WTC11 (cell line): ENCODE data around the gene RPS6KL1. TPM values are rescaled to one million over a fixed set of nuclear protein-coding genes. Genes with fewer than 3 reads are reported as not detected.

Experiments
- ATAC-seq: fragments of 200-7000 bp; cut with Tn5 transposase; 2 replicates; pipeline ENCODE4 v1.10.0; 2021; ENCODE audit warnings: mild to moderate bottlenecking, moderate library complexity
- CTCF ChIA-PET: fragments of 300-600 bp; sonication (Branson Sonifier 250); formaldehyde crosslinking; loops from one replicate; lab custom pipeline; 2021; ENCODE audit warnings: antibody characterized with exemption; lab: Charles Lee
- POLR2A ChIA-PET: fragments of 350-600 bp; sonication (Branson Sonifier 250); formaldehyde crosslinking; loops from one replicate; lab custom pipeline; 2021; ENCODE audit warnings: antibody characterized with exemption; lab: Charles Lee
- DNase-seq: peaks from one replicate; pipeline ENCODE4 v3.0.0; 2021; ENCODE audit warnings: low spot score
- H3K27ac Mint-ChIP-seq: 2 replicates; pipeline ENCODE4 v1.8.0; 2021; ENCODE audit warnings: mixed read lengths
- H3K27me3 Mint-ChIP-seq: 2 replicates; pipeline ENCODE4 v1.8.0; 2021; ENCODE audit warnings: low read depth, mild to moderate bottlenecking, moderate library complexity, mixed read lengths
- H3K36me3 Mint-ChIP-seq: 2 replicates; pipeline ENCODE4 v1.8.0; 2021; ENCODE audit warnings: mixed read lengths
- H3K4me1 Mint-ChIP-seq: 2 replicates; pipeline ENCODE4 v1.8.0; 2022; ENCODE audit warnings: mixed read lengths
- H3K4me3 Mint-ChIP-seq: 2 replicates; pipeline ENCODE4 v1.8.0; 2021; ENCODE audit warnings: mild to moderate bottlenecking, moderate library complexity, mixed read lengths
- H3K9me3 Mint-ChIP-seq: 2 replicates; pipeline ENCODE4 v1.8.0; 2021; ENCODE audit warnings: mixed read lengths
- CREB1 ChIP-seq: sonication (generic); formaldehyde crosslinking; IDR thresholded peaks from 2 replicates; pipeline ENCODE4 v1.8.0; 2023; ENCODE audit warnings: mild to moderate bottlenecking, missing genetic modification reagents
- ESRRA ChIP-seq: sonication (generic); formaldehyde crosslinking; IDR thresholded peaks from 2 replicates; pipeline ENCODE4 v1.8.1; 2022; ENCODE audit warnings: mild to moderate bottlenecking, missing genetic modification reagents, borderline replicate concordance
- GTF2I ChIP-seq: fragments of 250-450 bp; sonication (Bioruptor Pico); conservative IDR thresholded peaks from 2 replicates; pipeline ENCODE4 v1.4.0; 2021; ENCODE audit warnings: mild to moderate bottlenecking
- KAT7 ChIP-seq: sonication (generic); formaldehyde crosslinking; IDR thresholded peaks from 2 replicates; pipeline ENCODE4 v1.8.1; 2023; ENCODE audit warnings: missing genetic modification reagents, mild to moderate bottlenecking, borderline replicate concordance
- MXD4 ChIP-seq: fragments of 250-450 bp; sonication (Bioruptor Pico); IDR thresholded peaks from 2 replicates; pipeline ENCODE4 v1.8.0; 2021; ENCODE audit warnings: mild to moderate bottlenecking, moderate library complexity, borderline replicate concordance
- NFE2L1 ChIP-seq: sonication (generic); formaldehyde crosslinking; IDR thresholded peaks from 2 replicates; pipeline ENCODE4 v1.8.1; 2023; ENCODE audit warnings: missing genetic modification reagents
- NR1H2 ChIP-seq: sonication (generic); formaldehyde crosslinking; IDR thresholded peaks from 2 replicates; pipeline ENCODE4 v1.9.0; 2021; ENCODE audit warnings: mild to moderate bottlenecking, moderate library complexity, missing genetic modification reagents
- RORB ChIP-seq: fragments of 250-450 bp; sonication (Bioruptor Pico); IDR thresholded peaks from 2 replicates; pipeline ENCODE4 v1.9.0; 2021; ENCODE audit warnings: mild to moderate bottlenecking
- ZNF121 ChIP-seq: sonication (generic); formaldehyde crosslinking; IDR thresholded peaks from 2 replicates; pipeline ENCODE4 v1.8.0; 2023; ENCODE audit warnings: missing genetic modification reagents
- total RNA-seq: library from RNA; stranded (reverse); gene quantifications from 3 replicates; pipeline ENCODE4 v1.2.3, GENCODE V29; 2021
- TF ChIP-seq, protein P1 (sequence below): fragments of 250-450 bp; sonication (Bioruptor Pico); IDR thresholded peaks from 2 replicates; pipeline ENCODE4 v1.9.0; 2021; ENCODE audit warnings: moderate library complexity, mild to moderate bottlenecking, inconsistent platforms, borderline replicate concordance
- TF ChIP-seq, protein P2 (sequence below): sonication (generic); formaldehyde crosslinking; IDR thresholded peaks from 2 replicates; pipeline ENCODE4 v1.8.1; 2023; ENCODE audit warnings: mild to moderate bottlenecking, missing genetic modification reagents, moderate library complexity
- TF ChIP-seq, protein P3 (sequence below): sonication (generic); formaldehyde crosslinking; IDR thresholded peaks from 2 replicates; pipeline ENCODE4 v1.8.1; 2022; ENCODE audit warnings: low read depth, mild to moderate bottlenecking, moderate library complexity, missing genetic modification reagents, borderline replicate concordance
- TF ChIP-seq, protein P4 (sequence below): sonication (generic); formaldehyde crosslinking; IDR thresholded peaks from 2 replicates; pipeline ENCODE4 v1.8.0; 2023; ENCODE audit warnings: missing genetic modification reagents
- TF ChIP-seq, protein P5 (sequence below): sonication (generic); formaldehyde crosslinking; IDR thresholded peaks from 2 replicates; pipeline ENCODE4 v1.8.1; 2023; ENCODE audit warnings: mild to moderate bottlenecking, missing genetic modification reagents
- TF ChIP-seq, protein P6 (sequence below): sonication (generic); formaldehyde crosslinking; IDR thresholded peaks from 2 replicates; pipeline ENCODE4 v1.8.1; 2023; ENCODE audit warnings: mild to moderate bottlenecking, moderate library complexity, missing genetic modification reagents
- TF ChIP-seq, protein P7 (sequence below): fragments of 250-450 bp; sonication (Bioruptor Pico); IDR thresholded peaks from 2 replicates; pipeline ENCODE4 v1.9.0; 2021; ENCODE audit warnings: mild to moderate bottlenecking
- TF ChIP-seq, protein P8 (sequence below): sonication (generic); formaldehyde crosslinking; IDR thresholded peaks from 2 replicates; pipeline ENCODE4 v1.8.0; 2022; ENCODE audit warnings: mild to moderate bottlenecking, missing genetic modification reagents
- TF ChIP-seq, protein P9 (sequence below): sonication (generic); formaldehyde crosslinking; IDR thresholded peaks from 2 replicates; pipeline ENCODE4 v1.8.0; 2022; ENCODE audit warnings: missing genetic modification reagents
- TF ChIP-seq, protein P10 (sequence below): sonication (generic); formaldehyde crosslinking; conservative IDR thresholded peaks from 2 replicates; pipeline ENCODE4 v1.8.1; 2022; ENCODE audit warnings: mild to moderate bottlenecking, missing genetic modification reagents

RPS6KL1 gene
- total RNA-seq, 1 experiment from 2014 or later = 10.6 TPM

DNA sequence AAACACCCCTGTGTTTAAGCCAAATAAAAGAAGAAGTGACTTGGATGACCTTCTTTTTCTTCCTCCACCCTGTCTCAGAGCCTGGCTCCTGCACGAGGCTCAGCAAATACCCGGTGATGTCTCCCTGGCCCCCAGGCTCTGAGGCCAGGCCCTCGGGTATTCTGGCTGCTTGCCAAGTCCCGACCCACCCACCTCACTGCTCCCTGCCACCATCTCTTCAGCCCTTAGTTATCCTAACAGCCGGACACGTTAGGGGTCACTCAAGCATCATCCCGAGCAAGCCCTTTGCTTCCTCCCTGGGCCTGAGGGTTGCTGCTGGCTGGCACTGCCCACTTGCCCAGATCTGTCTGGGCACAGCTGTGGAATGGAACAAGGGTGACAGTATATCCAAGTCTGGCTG is 7.2 kb downstream of the RPS6KL1 start:
- no peak for DNase-seq
- H3K4me3 Mint-ChIP-seq = no peak overlapping the region
- TF ChIP-seq MXD4 (CRISPR knock-in tag) = no peak
- TF ChIP-seq, protein P1, sequence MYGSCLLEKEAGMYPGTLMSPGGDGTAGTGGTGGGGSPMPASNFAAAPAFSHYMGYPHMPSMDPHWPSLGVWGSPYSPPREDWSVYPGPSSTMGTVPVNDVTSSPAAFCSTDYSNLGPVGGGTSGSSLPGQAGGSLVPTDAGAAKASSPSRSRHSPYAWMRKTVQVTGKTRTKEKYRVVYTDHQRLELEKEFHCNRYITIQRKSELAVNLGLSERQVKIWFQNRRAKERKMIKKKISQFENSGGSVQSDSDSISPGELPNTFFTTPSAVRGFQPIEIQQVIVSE (CRISPR knock-in tag) = no peak
- TF ChIP-seq, protein P2, sequence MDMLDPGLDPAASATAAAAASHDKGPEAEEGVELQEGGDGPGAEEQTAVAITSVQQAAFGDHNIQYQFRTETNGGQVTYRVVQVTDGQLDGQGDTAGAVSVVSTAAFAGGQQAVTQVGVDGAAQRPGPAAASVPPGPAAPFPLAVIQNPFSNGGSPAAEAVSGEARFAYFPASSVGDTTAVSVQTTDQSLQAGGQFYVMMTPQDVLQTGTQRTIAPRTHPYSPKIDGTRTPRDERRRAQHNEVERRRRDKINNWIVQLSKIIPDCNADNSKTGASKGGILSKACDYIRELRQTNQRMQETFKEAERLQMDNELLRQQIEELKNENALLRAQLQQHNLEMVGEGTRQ (CRISPR knock-in tag) = no peak
- TF ChIP-seq, protein P3, sequence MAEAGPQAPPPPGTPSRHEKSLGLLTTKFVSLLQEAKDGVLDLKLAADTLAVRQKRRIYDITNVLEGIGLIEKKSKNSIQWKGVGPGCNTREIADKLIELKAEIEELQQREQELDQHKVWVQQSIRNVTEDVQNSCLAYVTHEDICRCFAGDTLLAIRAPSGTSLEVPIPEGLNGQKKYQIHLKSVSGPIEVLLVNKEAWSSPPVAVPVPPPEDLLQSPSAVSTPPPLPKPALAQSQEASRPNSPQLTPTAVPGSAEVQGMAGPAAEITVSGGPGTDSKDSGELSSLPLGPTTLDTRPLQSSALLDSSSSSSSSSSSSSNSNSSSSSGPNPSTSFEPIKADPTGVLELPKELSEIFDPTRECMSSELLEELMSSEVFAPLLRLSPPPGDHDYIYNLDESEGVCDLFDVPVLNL (CRISPR knock-in tag) = no peak
- TF ChIP-seq, protein P4, sequence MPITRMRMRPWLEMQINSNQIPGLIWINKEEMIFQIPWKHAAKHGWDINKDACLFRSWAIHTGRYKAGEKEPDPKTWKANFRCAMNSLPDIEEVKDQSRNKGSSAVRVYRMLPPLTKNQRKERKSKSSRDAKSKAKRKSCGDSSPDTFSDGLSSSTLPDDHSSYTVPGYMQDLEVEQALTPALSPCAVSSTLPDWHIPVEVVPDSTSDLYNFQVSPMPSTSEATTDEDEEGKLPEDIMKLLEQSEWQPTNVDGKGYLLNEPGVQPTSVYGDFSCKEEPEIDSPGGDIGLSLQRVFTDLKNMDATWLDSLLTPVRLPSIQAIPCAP (CRISPR knock-in tag) = no peak
- TF ChIP-seq, protein P5, sequence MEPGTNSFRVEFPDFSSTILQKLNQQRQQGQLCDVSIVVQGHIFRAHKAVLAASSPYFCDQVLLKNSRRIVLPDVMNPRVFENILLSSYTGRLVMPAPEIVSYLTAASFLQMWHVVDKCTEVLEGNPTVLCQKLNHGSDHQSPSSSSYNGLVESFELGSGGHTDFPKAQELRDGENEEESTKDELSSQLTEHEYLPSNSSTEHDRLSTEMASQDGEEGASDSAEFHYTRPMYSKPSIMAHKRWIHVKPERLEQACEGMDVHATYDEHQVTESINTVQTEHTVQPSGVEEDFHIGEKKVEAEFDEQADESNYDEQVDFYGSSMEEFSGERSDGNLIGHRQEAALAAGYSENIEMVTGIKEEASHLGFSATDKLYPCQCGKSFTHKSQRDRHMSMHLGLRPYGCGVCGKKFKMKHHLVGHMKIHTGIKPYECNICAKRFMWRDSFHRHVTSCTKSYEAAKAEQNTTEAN (CRISPR knock-in tag) = no peak
- TF ChIP-seq, protein P6, sequence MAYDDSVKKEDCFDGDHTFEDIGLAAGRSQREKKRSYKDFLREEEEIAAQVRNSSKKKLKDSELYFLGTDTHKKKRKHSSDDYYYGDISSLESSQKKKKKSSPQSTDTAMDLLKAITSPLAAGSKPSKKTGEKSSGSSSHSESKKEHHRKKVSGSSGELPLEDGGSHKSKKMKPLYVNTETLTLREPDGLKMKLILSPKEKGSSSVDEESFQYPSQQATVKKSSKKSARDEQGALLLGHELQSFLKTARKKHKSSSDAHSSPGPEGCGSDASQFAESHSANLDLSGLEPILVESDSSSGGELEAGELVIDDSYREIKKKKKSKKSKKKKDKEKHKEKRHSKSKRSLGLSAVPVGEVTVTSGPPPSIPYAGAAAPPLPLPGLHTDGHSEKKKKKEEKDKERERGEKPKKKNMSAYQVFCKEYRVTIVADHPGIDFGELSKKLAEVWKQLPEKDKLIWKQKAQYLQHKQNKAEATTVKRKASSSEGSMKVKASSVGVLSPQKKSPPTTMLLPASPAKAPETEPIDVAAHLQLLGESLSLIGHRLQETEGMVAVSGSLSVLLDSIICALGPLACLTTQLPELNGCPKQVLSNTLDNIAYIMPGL = no peak
- no peak for TF ChIP-seq ZNF121
- no peak for TF ChIP-seq RORB (CRISPR knock-in tag)
- TF ChIP-seq KAT7 = no peak
- TF ChIP-seq, all 79 proteins: peak for 0
- ChIA-PET POLR2A (no interaction called here), CTCF (interaction anchor here (2.5 kb wide), 1 partner anchor 10 kb away, joined by 11 read pairs; no protein-coding TSS in a partner anchor)
- Mint-ChIP-seq H3K27ac (no peak overlapping the region), H3K9me3 (no peaks in the 10 kb centered on the region), H3K4me1 (peaks cover 6% of the 10 kb centered on the region), H3K36me3 (no peaks in the 10 kb centered on the region), H3K27me3 (no peaks in the 10 kb centered on the region)
- no peak for ATAC-seq

DNA sequence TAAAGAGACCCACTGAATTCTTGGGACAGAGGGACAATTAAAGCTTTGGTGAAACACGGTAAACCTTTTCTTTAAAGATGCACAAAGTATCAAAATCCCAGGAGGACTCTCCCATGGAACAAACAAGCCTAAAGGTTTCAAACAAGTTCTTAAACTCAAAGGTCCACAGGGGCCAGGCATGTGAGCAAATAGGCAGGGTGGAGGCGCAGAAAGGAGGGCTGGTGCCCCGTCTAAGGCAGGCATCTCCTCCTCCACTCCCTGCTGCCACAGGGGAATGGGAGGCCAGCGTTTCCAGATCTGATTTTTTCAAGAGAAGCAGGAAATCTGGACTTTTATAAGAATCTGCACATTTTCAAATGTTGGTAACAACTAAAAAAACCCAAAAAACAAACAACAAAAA is 7.6 kb downstream of the RPS6KL1 start:
- H3K27ac Mint-ChIP-seq = no peak overlapping the region
- no peak for ATAC-seq
- TF ChIP-seq, protein P7, sequence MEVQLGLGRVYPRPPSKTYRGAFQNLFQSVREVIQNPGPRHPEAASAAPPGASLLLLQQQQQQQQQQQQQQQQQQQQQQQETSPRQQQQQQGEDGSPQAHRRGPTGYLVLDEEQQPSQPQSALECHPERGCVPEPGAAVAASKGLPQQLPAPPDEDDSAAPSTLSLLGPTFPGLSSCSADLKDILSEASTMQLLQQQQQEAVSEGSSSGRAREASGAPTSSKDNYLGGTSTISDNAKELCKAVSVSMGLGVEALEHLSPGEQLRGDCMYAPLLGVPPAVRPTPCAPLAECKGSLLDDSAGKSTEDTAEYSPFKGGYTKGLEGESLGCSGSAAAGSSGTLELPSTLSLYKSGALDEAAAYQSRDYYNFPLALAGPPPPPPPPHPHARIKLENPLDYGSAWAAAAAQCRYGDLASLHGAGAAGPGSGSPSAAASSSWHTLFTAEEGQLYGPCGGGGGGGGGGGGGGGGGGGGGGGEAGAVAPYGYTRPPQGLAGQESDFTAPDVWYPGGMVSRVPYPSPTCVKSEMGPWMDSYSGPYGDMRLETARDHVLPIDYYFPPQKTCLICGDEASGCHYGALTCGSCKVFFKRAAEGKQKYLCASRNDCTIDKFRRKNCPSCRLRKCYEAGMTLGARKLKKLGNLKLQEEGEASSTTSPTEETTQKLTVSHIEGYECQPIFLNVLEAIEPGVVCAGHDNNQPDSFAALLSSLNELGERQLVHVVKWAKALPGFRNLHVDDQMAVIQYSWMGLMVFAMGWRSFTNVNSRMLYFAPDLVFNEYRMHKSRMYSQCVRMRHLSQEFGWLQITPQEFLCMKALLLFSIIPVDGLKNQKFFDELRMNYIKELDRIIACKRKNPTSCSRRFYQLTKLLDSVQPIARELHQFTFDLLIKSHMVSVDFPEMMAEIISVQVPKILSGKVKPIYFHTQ = no peak
- no peak for TF ChIP-seq CREB1 (CRISPR knock-in tag)
- no peak for TF ChIP-seq ESRRA (CRISPR knock-in tag)
- TF ChIP-seq, protein P8, sequence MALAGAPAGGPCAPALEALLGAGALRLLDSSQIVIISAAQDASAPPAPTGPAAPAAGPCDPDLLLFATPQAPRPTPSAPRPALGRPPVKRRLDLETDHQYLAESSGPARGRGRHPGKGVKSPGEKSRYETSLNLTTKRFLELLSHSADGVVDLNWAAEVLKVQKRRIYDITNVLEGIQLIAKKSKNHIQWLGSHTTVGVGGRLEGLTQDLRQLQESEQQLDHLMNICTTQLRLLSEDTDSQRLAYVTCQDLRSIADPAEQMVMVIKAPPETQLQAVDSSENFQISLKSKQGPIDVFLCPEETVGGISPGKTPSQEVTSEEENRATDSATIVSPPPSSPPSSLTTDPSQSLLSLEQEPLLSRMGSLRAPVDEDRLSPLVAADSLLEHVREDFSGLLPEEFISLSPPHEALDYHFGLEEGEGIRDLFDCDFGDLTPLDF (CRISPR knock-in tag) = no peak
- TF ChIP-seq NFE2L1 (CRISPR knock-in tag) = no peak
- no peak for TF ChIP-seq NR1H2 (CRISPR knock-in tag)
- TF ChIP-seq, protein P9, sequence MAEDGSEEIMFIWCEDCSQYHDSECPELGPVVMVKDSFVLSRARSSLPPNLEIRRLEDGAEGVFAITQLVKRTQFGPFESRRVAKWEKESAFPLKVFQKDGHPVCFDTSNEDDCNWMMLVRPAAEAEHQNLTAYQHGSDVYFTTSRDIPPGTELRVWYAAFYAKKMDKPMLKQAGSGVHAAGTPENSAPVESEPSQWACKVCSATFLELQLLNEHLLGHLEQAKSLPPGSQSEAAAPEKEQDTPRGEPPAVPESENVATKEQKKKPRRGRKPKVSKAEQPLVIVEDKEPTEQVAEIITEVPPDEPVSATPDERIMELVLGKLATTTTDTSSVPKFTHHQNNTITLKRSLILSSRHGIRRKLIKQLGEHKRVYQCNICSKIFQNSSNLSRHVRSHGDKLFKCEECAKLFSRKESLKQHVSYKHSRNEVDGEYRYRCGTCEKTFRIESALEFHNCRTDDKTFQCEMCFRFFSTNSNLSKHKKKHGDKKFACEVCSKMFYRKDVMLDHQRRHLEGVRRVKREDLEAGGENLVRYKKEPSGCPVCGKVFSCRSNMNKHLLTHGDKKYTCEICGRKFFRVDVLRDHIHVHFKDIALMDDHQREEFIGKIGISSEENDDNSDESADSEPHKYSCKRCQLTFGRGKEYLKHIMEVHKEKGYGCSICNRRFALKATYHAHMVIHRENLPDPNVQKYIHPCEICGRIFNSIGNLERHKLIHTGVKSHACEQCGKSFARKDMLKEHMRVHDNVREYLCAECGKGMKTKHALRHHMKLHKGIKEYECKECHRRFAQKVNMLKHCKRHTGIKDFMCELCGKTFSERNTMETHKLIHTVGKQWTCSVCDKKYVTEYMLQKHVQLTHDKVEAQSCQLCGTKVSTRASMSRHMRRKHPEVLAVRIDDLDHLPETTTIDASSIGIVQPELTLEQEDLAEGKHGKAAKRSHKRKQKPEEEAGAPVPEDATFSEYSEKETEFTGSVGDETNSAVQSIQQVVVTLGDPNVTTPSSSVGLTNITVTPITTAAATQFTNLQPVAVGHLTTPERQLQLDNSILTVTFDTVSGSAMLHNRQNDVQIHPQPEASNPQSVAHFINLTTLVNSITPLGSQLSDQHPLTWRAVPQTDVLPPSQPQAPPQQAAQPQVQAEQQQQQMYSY (CRISPR knock-in tag) = no peak
- TF ChIP-seq GTF2I = no peak
- TF ChIP-seq, protein P10, sequence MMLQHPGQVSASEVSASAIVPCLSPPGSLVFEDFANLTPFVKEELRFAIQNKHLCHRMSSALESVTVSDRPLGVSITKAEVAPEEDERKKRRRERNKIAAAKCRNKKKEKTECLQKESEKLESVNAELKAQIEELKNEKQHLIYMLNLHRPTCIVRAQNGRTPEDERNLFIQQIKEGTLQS = no peak

More for the DNA sequence above, 7.6 kb downstream of the RPS6KL1 start:
- H3K4me1 Mint-ChIP-seq = peaks cover 6% of the 10 kb centered on the region
- POLR2A ChIA-PET = no interaction called here
- H3K9me3 Mint-ChIP-seq = no peaks in the 10 kb centered on the region
- H3K36me3 Mint-ChIP-seq = no peaks in the 10 kb centered on the region
- DNase-seq = no peak
- no peaks in the 10 kb centered on the region for H3K27me3 Mint-ChIP-seq
- H3K4me3 Mint-ChIP-seq = no peak overlapping the region
- CTCF ChIA-PET = interaction anchor here (0.6 kb wide), 1 partner anchor 408 kb away, joined by 3 read pairs; no protein-coding TSS in a partner anchor
